Brain microvascular endothelial cell (primary cell): ENCODE data around the gene ASB1.

Experiments used
- DNase-seq: peaks from one replicate; pipeline ENCODE4 v3.0.0-alpha.2; 2020
- H3K27ac ChIP-seq: fragments of 250-450 bp; sonication (Bioruptor Pico); 2 replicates; pipeline ENCODE4 v1.5.1; 2020; ENCODE audit warnings: mild to moderate bottlenecking, moderate library complexity
- H3K27me3 ChIP-seq: fragments of 250-450 bp; sonication (Bioruptor Pico); replicated peaks from 2 replicates; pipeline ENCODE4 v1.5.1; 2020; ENCODE audit warnings: mild to moderate bottlenecking
- H3K36me3 ChIP-seq: fragments of 250-450 bp; sonication (Bioruptor Pico); replicated peaks from 2 replicates; pipeline ENCODE4 v1.5.1; 2020; ENCODE audit warnings: mild to moderate bottlenecking
- H3K4me3 ChIP-seq: 2 replicates; pipeline ENCODE4 v1.5.1; 2011; ENCODE audit warnings: low read depth, mild to moderate bottlenecking, control low read depth, low read length, moderate library complexity
- CTCF ChIP-seq: IDR thresholded peaks from 2 replicates; pipeline ENCODE4 v1.5.1; 2011; ENCODE audit warnings: low read depth, mild to moderate bottlenecking, moderate library complexity, low read length, control low read depth, inconsistent platforms; ENCODE audit errors: missing control alignments
- in situ Hi-C: cut with HindIII; loops from 2 replicates; pipeline ENCODE4 v1.10.0; 2017; ENCODE audit warnings: low sequenced_read_pairs, low pct_ligation_motif_present

ASB1 gene

GRCh38 chr2:238497610-238498005 lies 70.9 kb downstream of the ASB1 start:
- Histone ChIP-seq H3K4me3 (no peak overlapping the region), H3K36me3 (no peaks in the 10 kb centered on the region), H3K27me3 (no peaks in the 10 kb centered on the region), H3K27ac (no peak overlapping the region)
- DNase-seq, result no peak
- no peak for TF ChIP-seq CTCF
- in situ Hi-C loops, result no loop called here

GRCh38 chr2:238498188-238498587 lies 71.5 kb downstream of the ASB1 start:
- TF ChIP-seq CTCF, result no peak
- in situ Hi-C loops, result no loop called here
- no peak overlapping the region for H3K27ac ChIP-seq
- H3K27me3 ChIP-seq, result no peaks in the 10 kb centered on the region
- H3K36me3 ChIP-seq, result no peaks in the 10 kb centered on the region
- H3K4me3 ChIP-seq, result no peak overlapping the region
- DNase-seq, result no peak

GRCh38 chr2:238498691-238499295 lies 72.1 kb downstream of the ASB1 start:
- no peak for TF ChIP-seq CTCF
- in situ Hi-C loops, result no loop called here
- H3K4me3 ChIP-seq, result no peak overlapping the region

GRCh38 chr2:238499731-238500580 lies 73.2 kb downstream of the ASB1 start:
- TF ChIP-seq CTCF, result no peak
- Histone ChIP-seq H3K27ac (no peak overlapping the region), H3K36me3 (no peaks in the 10 kb centered on the region), H3K4me3 (no peak overlapping the region), H3K27me3 (no peaks in the 10 kb centered on the region)
- no peak for DNase-seq
- in situ Hi-C loops, result no loop called here

More at GRCh38 chr2:238498691-238499295, 72.1 kb downstream of the ASB1 start:
- H3K27me3 ChIP-seq, result no peaks in the 10 kb centered on the region
- no peak for DNase-seq
- H3K36me3 ChIP-seq, result no peaks in the 10 kb centered on the region
- H3K27ac ChIP-seq, result no peak overlapping the region

GRCh38 chr2:238501311-238501710 lies 74.6 kb downstream of the ASB1 start:
- Histone ChIP-seq H3K36me3 (no peaks in the 10 kb centered on the region), H3K27ac (no peak overlapping the region), H3K4me3 (no peak overlapping the region), H3K27me3 (no peaks in the 10 kb centered on the region)
- TF ChIP-seq CTCF, result no peak
- DNase-seq, result no peak
- in situ Hi-C loops, result no loop called here
